ENCODE data around the gene HMBS.
"Not testable (repeated sequence)": the region's sequence is repeated elsewhere in the genome, so short reads cannot be mapped to it uniquely, and the experiment has no call there.

HMBS gene
- 12.6 to 22.0 reads per million in 2 experiments for total RNA-seq

- peak; percentile 88 for DNase-seq (ENCODE audit: low read depth)
Measured at GRCh38 chr11:119084663-119085436, at the start of gene HMBS. Gene HMBS, plus strand, starts transcription at chr11:119084881. Its CDS starts 153 bp downstream, at chr11:119085034.

GRCh38 chr11:119038884-119039283 is 45.8 kb upstream of the HMBS start:
- no peak for DNase-seq (ENCODE audit: low read depth)

- not testable (repeated sequence) for DNase-seq (ENCODE audit: low read depth)
Measured at GRCh38 chr11:119039471-119039870, 45.2 kb upstream of the HMBS start.

GRCh38 chr11:119041821-119042514 is 42.7 kb upstream of the HMBS start:
- DNase-seq (ENCODE audit: low read depth), result no peak

GRCh38 chr11:119042927-119043326 is 41.8 kb upstream of the HMBS start:
- DNase-seq (ENCODE audit: low read depth), result no peak

GRCh38 chr11:119044708-119045107 is 40.0 kb upstream of the HMBS start:
- no peak for DNase-seq (ENCODE audit: low read depth)

GRCh38 chr11:119046489-119046888 is 38.2 kb upstream of the HMBS start:
- no peak for DNase-seq (ENCODE audit: low read depth)

- DNase-seq (ENCODE audit: low read depth), result no peak
Measured at GRCh38 chr11:119047205-119047604, 37.5 kb upstream of the HMBS start.

GRCh38 chr11:119048644-119049043 is 36.0 kb upstream of the HMBS start:
- DNase-seq (ENCODE audit: low read depth), result no peak

- no peak for DNase-seq (ENCODE audit: low read depth)
Measured at GRCh38 chr11:119049081-119049480, 35.6 kb upstream of the HMBS start.

- DNase-seq (ENCODE audit: low read depth), result no peak
Measured at GRCh38 chr11:119051440-119052162, 33.1 kb upstream of the HMBS start.

GRCh38 chr11:119052163-119052814 is 32.4 kb upstream of the HMBS start:
- no peak for DNase-seq (ENCODE audit: low read depth)

- no peak for DNase-seq (ENCODE audit: low read depth)
Measured at GRCh38 chr11:119054418-119054817, 30.3 kb upstream of the HMBS start.

- no peak for DNase-seq (ENCODE audit: low read depth)
Measured at GRCh38 chr11:119055901-119056300, 28.8 kb upstream of the HMBS start.

- DNase-seq (ENCODE audit: low read depth), result peak; percentile 29
Measured at GRCh38 chr11:119056421-119056999, 28.2 kb upstream of the HMBS start.

GRCh38 chr11:119057000-119057769 is 27.5 kb upstream of the HMBS start, which contains the start of gene HYOU1:
Gene HYOU1, minus strand, starts transcription at chr11:119057205. Its CDS starts 1,045 bp downstream, at chr11:119056160.
- DNase-seq (ENCODE audit: low read depth), result peak; percentile 97

GRCh38 chr11:119059128-119059527 is 25.6 kb upstream of the HMBS start:
- DNase-seq (ENCODE audit: low read depth), result not testable (repeated sequence)

GRCh38 chr11:119061256-119061655 is 23.4 kb upstream of the HMBS start:
- DNase-seq (ENCODE audit: low read depth), result no peak

GRCh38 chr11:119062779-119063178 is 21.9 kb upstream of the HMBS start:
- DNase-seq (ENCODE audit: low read depth), result no peak

- DNase-seq (ENCODE audit: low read depth), result peak; percentile 21
Measured at GRCh38 chr11:119065369-119065768, 19.3 kb upstream of the HMBS start.

Measured in T follicular helper cell (primary cell).